AG08395 (cell line): ENCODE data around the gene IDI2.
"Not testable (repeated sequence)": the region's sequence is repeated elsewhere in the genome, so short reads cannot be mapped to it uniquely, and the experiment has no call there.

ENCODE experiments used
- DNase-seq: peaks from one replicate; pipeline ENCODE4 v3.0.0; 2012; ENCODE audit warnings: mixed read lengths, low spot score

Gene IDI2

DNA sequence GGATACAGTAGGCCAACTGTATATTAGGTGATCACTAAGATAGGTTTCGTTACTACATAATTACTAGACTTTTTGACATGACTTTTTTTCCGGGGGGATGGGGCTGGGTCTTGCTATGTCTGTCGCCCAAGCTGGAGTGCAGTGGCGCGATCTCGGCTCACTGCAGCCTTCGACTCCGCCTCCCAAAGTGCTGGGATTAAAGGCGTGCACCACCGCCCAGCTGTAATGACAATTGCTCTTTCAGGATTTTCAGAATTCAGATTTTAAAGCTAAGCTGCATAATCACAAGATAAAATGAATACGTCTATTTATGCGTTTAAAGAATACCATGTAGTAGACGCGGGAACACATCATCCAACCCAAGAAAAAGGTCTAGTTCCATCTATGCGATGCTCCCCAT, 22.3 kb upstream of the IDI2 start:
- DNase-seq = no peak

GRCh38 chr10:1045415-1045814, 19.8 kb upstream of the IDI2 start:
- DNase-seq = no peak

DNA sequence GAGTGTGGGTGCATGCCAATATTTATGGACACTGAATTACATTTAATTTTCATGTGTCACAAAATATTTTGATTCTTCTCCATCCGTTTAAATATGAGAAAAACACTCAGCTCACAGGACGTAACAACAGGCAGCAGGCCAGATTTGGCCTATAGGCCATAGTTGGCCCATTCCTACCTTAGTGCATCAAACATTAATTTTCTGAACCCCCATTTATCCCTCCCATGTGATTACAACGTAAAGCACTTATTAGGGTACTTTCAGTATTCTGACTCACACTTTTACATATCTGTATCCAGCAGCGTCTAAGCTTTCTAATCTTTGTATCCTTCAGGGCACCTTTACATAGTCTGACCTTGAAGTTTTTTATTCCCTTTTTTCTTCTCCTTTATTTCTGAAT, 19.3 kb upstream of the IDI2 start:
- DNase-seq = no peak

DNA sequence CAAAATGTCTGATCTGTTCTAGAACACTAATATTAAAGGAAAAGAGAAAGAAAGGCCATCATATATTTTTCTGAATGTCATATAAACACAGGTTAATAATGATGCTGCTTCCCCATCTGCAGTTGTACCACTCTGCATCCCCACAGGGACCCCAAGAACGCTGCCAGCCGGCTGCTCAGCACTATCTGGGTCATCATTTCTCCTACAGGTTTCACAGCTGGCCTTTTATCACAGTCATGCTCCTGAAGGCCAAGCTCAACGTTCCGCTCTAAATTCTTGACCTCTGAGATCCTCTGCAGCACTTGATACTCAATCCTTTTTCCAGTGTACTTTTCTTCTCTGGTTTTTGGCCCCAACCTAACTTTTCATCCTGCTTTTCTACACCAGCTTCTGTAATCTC, 18.5 kb upstream of the IDI2 start:
- no peak for DNase-seq

DNA sequence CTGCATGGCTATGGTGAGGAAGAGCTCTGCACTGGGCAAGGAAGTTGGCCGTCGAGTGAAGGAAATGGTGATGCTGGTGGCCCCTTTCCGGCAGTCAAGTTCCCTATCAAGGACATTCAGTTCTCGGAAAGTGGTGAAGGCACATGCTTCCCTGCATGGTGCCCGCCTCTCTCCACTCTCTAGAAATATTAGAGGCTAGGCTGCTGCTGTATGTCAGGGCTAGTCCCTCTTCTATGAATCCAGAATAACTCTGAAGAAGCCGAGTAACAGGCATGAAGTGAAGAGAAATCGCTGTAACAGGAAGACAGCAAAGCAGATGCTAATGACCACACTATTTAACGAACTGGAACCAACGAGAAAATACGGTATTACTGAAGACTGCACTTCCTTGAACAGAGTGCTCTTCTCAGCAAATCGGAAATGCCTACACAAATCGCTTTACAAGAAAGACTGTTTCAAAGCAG, 17.9 kb upstream of the IDI2 start:
- DNase-seq = no peak

DNA sequence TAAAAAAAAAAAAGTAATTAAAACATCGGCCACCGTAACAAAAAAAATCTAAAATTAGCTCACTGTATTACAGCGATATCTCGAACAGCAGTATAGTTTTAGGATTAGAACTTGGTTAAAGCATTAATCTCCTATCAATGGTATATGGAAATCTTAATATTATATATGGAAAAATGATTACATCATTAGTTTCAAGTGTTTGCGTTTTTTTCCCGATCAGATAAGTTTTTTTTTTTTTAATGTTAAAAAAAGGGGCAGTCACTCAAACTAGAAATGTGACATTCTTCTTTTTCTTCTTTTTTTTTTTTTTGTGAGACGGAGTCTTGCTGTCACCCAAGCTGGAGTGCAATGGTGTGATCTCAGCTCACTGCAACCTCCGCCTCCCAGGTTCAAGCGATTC, 15.9 kb upstream of the IDI2 start:
- no peak for DNase-seq

- DNase-seq = no peak
These were observed 14.5 kb upstream of the IDI2 start for GRCh38 chr10:1040133-1040532.

GRCh38 chr10:1038769-1039168, 13.1 kb upstream of the IDI2 start:
- DNase-seq = not testable (repeated sequence)

DNA sequence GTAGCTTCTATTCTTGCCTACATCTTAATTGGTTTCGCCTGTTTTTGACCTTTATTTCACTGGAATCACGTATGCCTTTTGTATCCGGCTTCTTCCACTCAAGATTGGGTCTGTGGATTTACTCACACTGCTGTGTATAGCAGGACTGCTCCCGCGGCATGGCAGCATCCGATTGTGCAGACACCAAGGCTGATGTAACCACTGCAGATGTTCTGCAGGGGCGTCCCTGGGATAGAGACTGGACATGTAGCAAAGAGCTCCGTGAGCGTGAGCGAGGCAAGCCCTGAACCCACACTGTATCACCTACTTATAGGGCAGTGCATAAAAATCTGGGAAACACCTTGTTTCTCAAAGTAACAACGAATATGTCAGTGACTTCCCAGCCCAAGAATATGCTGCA, 11.4 kb upstream of the IDI2 start:
- DNase-seq = no peak

DNA sequence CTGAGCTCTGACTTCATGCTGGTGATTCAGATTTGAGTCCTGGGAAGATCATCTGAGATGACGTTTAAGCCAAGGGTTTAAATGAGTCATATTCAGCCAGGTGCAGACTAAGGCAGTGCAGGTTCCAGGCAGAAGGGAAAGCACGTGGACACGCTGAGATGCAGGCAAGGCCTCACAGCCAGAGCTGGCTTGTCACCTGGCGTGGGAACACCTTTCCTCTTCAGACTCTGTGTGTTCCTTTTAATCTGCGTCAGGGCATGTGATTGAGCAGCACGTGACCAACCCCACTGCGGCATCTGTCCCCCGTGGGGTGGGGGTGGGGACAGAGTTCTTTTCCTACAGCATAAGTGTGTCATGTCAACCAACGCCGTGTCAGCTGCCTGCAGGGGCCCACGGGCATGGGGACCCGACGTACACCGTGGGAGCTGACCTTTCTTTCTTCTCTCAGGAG, 10.7 kb upstream of the IDI2 start:
- DNase-seq = no peak

DNA sequence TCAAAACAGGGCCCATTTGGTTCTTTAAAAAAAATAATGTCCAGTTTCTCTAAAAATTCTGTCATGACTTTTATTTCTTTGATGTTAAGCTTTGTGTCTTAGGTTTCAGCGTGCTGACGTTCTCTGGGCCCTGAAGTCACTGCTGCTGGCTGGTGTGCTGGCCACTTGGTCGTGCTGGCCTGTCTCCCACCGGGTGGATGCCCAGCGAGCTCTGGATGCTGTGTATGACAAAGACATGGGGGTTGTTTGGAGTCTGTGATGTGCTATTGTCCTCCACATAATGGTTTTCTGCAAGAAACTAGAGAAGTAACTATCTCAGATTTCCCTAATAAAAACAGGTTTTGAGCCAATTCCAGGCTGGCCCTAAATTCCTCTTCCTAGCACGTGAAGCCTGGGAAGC, 9.5 kb upstream of the IDI2 start:
- no peak for DNase-seq

GRCh38 chr10:1034758-1035157, 9.1 kb upstream of the IDI2 start:
- DNase-seq = no peak

GRCh38 chr10:1033601-1034000, 7.9 kb upstream of the IDI2 start:
- DNase-seq = no peak

DNA sequence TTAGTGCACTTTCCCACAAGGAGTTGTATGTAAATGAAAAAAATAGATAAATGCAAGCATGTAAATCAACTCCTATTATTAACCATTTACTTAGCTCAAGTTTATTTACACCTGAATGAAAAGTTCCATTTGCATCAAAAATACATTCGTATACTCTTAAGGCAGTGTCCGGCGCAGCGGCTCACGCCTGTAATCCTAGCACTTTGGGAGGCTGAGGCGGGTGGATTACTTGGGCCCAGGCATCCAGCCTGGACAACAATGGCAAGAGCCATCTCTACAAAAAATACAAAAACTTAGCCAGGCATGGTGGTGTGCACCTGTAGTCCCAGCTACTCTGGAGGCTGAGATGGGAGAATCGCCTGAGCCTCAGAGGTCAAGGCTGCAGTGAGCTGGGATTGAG, 4.2 kb upstream of the IDI2 start:
- DNase-seq = no peak

DNA sequence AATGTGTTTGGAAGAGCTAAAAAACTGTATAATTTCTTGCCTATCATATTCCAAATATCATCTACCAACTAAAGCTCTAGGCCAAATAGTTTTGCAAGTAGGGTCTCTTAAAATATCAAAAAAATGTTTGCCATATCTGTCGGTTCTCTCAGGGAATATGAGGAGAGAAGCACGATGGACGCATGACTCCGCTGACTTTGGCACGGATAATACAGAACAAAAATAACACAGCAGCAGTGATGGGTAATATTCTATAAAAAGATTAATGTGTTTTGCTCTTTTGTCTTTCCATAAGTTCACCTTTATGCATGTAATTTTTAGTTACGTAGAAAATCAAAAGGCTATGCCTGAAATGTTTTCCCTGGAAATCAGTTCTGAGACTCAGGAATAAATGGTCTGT, 919 bp upstream of the IDI2 start:
- no peak for DNase-seq

DNA sequence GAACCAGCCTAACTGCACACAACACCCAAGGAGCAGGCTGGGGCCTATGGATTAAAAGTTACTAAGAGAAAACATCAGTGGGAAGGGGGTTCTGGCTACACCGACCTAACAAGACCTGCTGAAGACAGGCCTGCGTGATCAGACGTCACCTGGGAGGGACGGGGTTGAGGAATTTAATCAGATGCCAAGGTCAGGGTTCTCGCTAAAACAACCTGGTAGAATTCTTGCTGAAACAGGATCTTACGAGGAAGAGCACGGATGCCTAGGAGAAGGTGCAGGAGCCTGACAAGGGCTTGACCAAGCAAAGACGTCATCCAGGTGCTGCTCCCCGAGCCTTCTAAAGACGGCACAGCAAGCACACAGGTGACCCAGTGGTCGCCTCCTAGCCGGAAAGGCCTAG, 1.6 kb downstream of the IDI2 start:
- no peak for DNase-seq

- no peak for DNase-seq
These were observed 3.2 kb downstream of the IDI2 start for GRCh38 chr10:1022413-1022812.

DNA sequence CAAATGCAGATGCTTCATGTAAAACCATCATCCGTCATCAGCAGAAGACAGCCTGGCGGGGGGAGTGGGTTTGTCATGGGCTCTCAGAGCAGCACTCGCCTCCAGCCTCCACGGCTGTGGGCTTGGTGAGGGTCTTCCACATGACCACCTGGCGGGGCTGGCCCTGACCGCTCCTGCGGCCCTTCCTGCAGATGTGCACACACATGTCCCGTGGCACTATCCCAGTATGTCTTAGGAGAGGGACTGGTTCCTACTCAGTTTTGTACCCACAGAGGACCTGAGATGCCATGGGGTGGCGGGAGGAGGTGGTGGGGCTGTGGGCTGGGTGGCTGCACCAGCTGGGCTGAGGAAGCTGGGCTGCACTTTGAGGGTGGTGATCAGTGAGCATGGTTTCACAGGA, 4.7 kb downstream of the IDI2 start:
- DNase-seq = no peak

DNA sequence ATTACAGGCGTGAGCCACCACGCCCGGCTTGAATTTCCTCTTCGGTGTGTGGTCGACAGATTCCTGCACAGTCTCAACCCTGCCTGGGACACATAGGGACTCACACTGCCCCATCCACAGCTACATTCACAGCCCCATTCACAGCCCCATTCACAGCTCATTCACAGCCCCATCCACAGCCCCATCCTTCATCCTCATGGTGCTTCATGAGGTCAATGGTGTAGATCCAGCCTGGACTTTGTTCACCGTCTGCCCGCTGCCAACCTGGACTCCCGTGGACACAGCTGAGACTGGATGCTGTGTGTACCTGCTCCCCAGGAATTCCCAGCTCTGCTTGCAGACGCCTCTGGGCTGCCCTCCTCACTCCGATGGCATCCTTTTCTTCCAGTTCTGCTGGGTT, 5.2 kb downstream of the IDI2 start:
- DNase-seq = no peak

- DNase-seq = no peak
These were observed 6.3 kb downstream of the IDI2 start for GRCh38 chr10:1019362-1019761.

GRCh38 chr10:1015688-1016087, 10.0 kb downstream of the IDI2 start:
- DNase-seq = no peak

- no peak for DNase-seq
These were observed 14.0 kb downstream of the IDI2 start for GRCh38 chr10:1011696-1012095.

- DNase-seq = no peak
These were observed 15.0 kb downstream of the IDI2 start for GRCh38 chr10:1010703-1011102.

- not testable (repeated sequence) for DNase-seq
These were observed 15.7 kb downstream of the IDI2 start for GRCh38 chr10:1009947-1010346.

DNA sequence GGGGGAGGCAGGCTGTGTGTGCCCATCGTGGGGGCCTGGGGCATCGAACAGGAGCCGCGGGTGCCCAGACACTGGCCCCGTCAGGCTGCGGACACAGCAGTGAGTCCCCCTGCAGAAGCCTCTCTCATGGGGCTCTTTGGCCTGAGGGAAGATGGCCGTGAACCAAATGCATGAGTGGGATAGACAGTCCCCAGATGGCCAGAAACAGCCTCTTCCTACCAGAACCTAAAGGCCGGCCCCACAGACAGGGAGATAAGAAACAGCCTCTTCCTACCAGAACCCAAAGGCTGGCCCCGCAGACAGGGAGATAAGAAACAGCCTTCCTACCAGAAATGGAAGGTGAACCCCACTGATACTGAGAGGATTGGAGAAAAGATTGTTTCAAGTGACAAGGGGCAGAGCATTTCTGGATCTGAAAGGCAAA, 16.6 kb downstream of the IDI2 start:
- no peak for DNase-seq
